Ovary (tissue), 3 donors: Measurements from ENCODE around the gene EGR4.

Experiments used
- EP300 ChIP-seq: sonication (generic); formaldehyde crosslinking; IDR thresholded peaks from one replicate; pipeline ENCODE4 v1.6.1; 2017; ENCODE audit warnings: antibody characterized with exemption
- POLR2A ChIP-seq: fragments of 450-650 bp; IDR thresholded peaks from one replicate; pipeline ENCODE4 v1.6.1; 2017; ENCODE audit warnings: antibody characterized with exemption, mild to moderate bottlenecking, moderate library complexity
- TF ChIP-seq, protein P1 (sequence below), 3 donors: fragments of 450-650 bp in 2 of 3; fragments of 200-600 bp in 1 of 3; IDR thresholded peaks; one replicate each; pipeline versions ENCODE4 v1.5.1 to v1.8.0; 2016 to 2022; ENCODE audit warnings: antibody characterized with exemption in 3 of 3, mild to moderate bottlenecking in 1 of 3
- donor health status: DM: no; HTN: no; CAD: no.

DNA sequence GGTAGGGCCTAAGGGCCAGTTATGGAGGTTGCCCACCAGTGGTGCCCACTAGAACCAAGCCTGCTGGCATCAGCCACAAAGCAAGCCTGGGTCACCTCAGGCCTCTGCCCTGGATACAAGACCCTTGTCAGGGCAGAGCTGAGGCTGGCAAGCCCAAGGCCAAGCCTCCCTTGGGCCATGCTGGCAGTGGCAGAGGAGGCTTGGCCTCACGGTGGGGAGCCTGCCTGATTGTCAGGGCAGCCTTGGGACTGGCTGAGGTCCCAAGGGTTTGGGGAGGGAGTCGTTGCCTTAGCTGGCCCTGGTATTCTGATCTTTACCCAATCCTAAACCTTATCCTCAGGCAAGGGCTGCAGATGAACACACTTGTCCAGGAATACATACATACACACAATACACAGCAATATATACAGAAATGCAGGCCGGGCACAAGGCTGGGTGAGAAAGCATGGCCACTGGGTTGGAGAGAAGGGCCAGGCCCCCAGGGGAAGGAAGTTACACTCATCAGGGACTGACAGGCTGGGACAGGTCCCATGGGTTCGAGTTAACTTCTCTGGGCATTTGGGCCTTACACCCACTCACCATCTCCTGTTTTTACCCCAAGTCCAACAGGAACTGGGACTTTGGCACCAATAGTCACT, 38.2 kb downstream of the EGR4 start:
- TF ChIP-seq, protein P1, sequence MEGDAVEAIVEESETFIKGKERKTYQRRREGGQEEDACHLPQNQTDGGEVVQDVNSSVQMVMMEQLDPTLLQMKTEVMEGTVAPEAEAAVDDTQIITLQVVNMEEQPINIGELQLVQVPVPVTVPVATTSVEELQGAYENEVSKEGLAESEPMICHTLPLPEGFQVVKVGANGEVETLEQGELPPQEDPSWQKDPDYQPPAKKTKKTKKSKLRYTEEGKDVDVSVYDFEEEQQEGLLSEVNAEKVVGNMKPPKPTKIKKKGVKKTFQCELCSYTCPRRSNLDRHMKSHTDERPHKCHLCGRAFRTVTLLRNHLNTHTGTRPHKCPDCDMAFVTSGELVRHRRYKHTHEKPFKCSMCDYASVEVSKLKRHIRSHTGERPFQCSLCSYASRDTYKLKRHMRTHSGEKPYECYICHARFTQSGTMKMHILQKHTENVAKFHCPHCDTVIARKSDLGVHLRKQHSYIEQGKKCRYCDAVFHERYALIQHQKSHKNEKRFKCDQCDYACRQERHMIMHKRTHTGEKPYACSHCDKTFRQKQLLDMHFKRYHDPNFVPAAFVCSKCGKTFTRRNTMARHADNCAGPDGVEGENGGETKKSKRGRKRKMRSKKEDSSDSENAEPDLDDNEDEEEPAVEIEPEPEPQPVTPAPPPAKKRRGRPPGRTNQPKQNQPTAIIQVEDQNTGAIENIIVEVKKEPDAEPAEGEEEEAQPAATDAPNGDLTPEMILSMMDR (IDR thresholded peaks at IDR 0.05): no peak
- no peak for TF ChIP-seq EP300
- TF ChIP-seq POLR2A: no peak
